DOHH2 (cell line): Measurements from ENCODE around the gene TSC1.

Experiments used
- H3F3A ChIP-seq: fragments of 200-600 bp; sonication (generic), shearing (Covaris generic); 2 replicates; pipeline ENCODE4 v1.6.0; 2016; ENCODE audit warnings: antibody characterized with exemption, mild to moderate bottlenecking; ENCODE audit not compliant: control insufficient read depth, insufficient read depth
- H3K27ac ChIP-seq: fragments of 200-600 bp; sonication (generic); 2 replicates; pipeline ENCODE4 v1.5.1; 2014; ENCODE audit warnings: low read depth, mild to moderate bottlenecking, low read length, moderate library complexity
- H3K27me3 ChIP-seq: fragments of 200-600 bp; sonication (generic); 2 replicates; pipeline ENCODE4 v1.6.1; 2014; ENCODE audit warnings: mild to moderate bottlenecking, low read length, mixed read lengths; ENCODE audit not compliant: control insufficient read depth
- H3K36me3 ChIP-seq: fragments of 200-600 bp; sonication (generic); 2 replicates; pipeline ENCODE4 v1.6.1; 2014; ENCODE audit warnings: mild to moderate bottlenecking, low read length, moderate library complexity, mixed read lengths; ENCODE audit not compliant: control insufficient read depth
- H3K4me1 ChIP-seq: fragments of 200-600 bp; sonication (generic); 2 replicates; pipeline ENCODE4 v1.6.1; 2014; ENCODE audit warnings: mild to moderate bottlenecking, low read length, mixed read lengths; ENCODE audit not compliant: control insufficient read depth
- H3K4me2 ChIP-seq: fragments of 200-600 bp; sonication (generic); 2 replicates; pipeline ENCODE4 v1.6.0; 2014; ENCODE audit warnings: mild to moderate bottlenecking, low read length, moderate library complexity
- H3K4me3 ChIP-seq: fragments of 200-600 bp; sonication (generic); 2 replicates; pipeline ENCODE4 v1.5.1; 2014; ENCODE audit warnings: mild to moderate bottlenecking, low read length, mixed read lengths
- H3K79me2 ChIP-seq: fragments of 200-600 bp; sonication (generic); 2 replicates; pipeline ENCODE4 v1.6.1; 2014; ENCODE audit warnings: mild to moderate bottlenecking, low read length, mixed read lengths; ENCODE audit not compliant: control insufficient read depth
- H3K9me2 ChIP-seq: fragments of 200-600 bp; sonication (generic); replicated peaks from 2 replicates; pipeline ENCODE4 v1.6.1; 2014; ENCODE audit warnings: mild to moderate bottlenecking, low read length, mixed read lengths; ENCODE audit not compliant: control insufficient read depth
- H3K9me3 ChIP-seq: fragments of 200-600 bp; sonication (generic); 2 replicates; pipeline ENCODE4 v1.6.1; 2014; ENCODE audit warnings: antibody characterized with exemption, low read length, mixed read lengths; ENCODE audit not compliant: control insufficient read depth, insufficient read depth
- H4K20me1 ChIP-seq: fragments of 200-600 bp; sonication (generic); 2 replicates; pipeline ENCODE4 v1.6.0; 2014; ENCODE audit warnings: low read depth, mild to moderate bottlenecking, antibody characterized with exemption, low read length, moderate library complexity; ENCODE audit not compliant: control insufficient read depth, insufficient read depth
- CTCF ChIP-seq: fragments of 200-600 bp; sonication (generic); IDR thresholded peaks from one replicate; pipeline ENCODE4 v1.5.1; 2014; ENCODE audit warnings: antibody characterized with exemption, mild to moderate bottlenecking, low read depth, low read length; ENCODE audit not compliant: poor library complexity, severe bottlenecking
- EZH2phosphoT487 ChIP-seq: fragments of 200-600 bp; sonication (generic); IDR thresholded peaks from 2 replicates; pipeline ENCODE4 v1.6.1; 2017; ENCODE audit warnings: borderline replicate concordance, mild to moderate bottlenecking, antibody characterized with exemption, low read length, moderate library complexity, mixed read lengths

TSC1 gene

GRCh38 chr9:132878695-132879456, 65.5 kb downstream of the TSC1 start, which contains the start of gene SPACA9:
TSS of gene SPACA9 (plus strand) at chr9:132878898. CDS start at chr9:132883948, 5,050 bp downstream.
- no peaks in the 10 kb centered on the region for H3K27me3 ChIP-seq
- H3K9me2 ChIP-seq = no peaks in the 10 kb centered on the region
- no peaks in the 10 kb centered on the region for H4K20me1 ChIP-seq
- H3K9me3 ChIP-seq = no peaks in the 10 kb centered on the region
- no peaks in the 10 kb centered on the region for H3K79me2 ChIP-seq
- peaks cover 11% of the 10 kb centered on the region for H3F3A ChIP-seq
- H3K27ac ChIP-seq = no peak within 1 kb of the TSS
- peak within 1 kb of the TSS; percentile 98 for H3K4me2 ChIP-seq
- H3K4me1 ChIP-seq = peaks cover 18% of the 10 kb centered on the region
- TF ChIP-seq EZH2phosphoT487 (no peak), CTCF (no peak)
- H3K4me3 ChIP-seq = peak within 1 kb of the TSS; percentile 99
- H3K36me3 ChIP-seq = 0 out of 2 replicates have a peak, but pooled peaks cover 2% of the 10 kb centered on the region

DNA sequence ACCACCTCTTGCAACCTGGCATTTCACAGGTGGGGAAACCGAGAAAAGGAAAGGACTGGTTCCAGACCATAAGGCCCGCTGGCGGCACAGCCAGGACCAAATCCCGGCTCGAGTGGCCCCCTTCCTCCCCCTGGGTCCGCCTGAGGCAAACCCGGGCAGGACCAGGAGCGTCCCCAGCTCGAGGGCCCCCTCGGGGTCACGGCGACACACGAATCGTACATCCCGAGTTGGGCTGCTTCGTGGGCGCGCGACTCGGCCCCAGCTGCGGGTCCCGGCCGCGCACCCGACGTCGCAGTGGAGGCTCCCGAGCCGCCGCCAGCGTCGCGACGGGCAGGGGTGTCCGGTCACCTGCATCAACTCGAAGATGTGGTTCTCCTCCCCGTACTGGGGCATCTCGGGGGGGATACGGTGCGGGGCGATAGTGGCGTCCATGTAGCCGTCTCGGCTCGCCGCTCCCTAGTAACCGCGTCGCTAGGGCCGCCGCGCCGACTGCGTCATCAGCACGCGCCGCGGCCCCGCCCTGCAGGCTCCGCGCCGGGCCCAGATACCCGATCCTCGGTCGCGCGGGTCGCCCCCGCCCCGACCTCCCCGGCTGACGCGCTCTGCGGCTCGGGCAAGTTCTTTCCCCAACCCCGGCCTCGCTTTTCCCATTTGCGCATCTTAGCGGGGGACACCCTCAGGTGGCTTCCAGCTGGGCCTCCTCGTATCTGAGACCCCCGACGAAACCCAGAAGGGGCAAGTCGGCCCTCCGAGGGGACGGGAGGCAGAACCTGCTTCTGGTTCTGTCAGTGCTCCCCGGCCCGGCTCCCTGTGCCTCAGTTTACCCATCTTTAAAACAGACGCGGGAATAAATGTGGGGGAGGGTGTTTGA, 66.4 kb downstream of the TSC1 start, which contains the start of gene AK8:
AK8 (minus strand) TSS at position 461 of the 871 bp plus-strand sequence; CDS start at position 432, 29 bp downstream.
- H3K27ac ChIP-seq = no peak within 1 kb of the TSS

GRCh38 chr9:132877458-132877823, 67.0 kb downstream of the TSC1 start:
- H3K4me1 ChIP-seq = peaks cover 18% of the 10 kb centered on the region
- no peaks in the 10 kb centered on the region for H3K27me3 ChIP-seq
- peak overlapping the region; percentile 98 for H3K4me2 ChIP-seq
- no peaks in the 10 kb centered on the region for H3K9me2 ChIP-seq
- peaks cover 11% of the 10 kb centered on the region for H3F3A ChIP-seq
- 0 out of 2 replicates have a peak, but pooled peaks cover 2% of the 10 kb centered on the region for H3K36me3 ChIP-seq
- H3K4me3 ChIP-seq = peak overlapping the region; percentile 99
- TF ChIP-seq CTCF (no peak), EZH2phosphoT487 (no peak)
- H3K79me2 ChIP-seq = no peaks in the 10 kb centered on the region
- H3K9me3 ChIP-seq = no peaks in the 10 kb centered on the region
- H4K20me1 ChIP-seq = no peaks in the 10 kb centered on the region
- H3K27ac ChIP-seq = no peak overlapping the region

More for the DNA sequence above, 66.4 kb downstream of the TSC1 start, which contains the start of gene AK8:
- H3K9me2 ChIP-seq = no peaks in the 10 kb centered on the region
- H3K27me3 ChIP-seq = no peaks in the 10 kb centered on the region
- peaks cover 11% of the 10 kb centered on the region for H3F3A ChIP-seq
- H3K79me2 ChIP-seq = no peaks in the 10 kb centered on the region
- no peaks in the 10 kb centered on the region for H3K9me3 ChIP-seq
- TF ChIP-seq CTCF (no peak), EZH2phosphoT487 (no peak)
- H3K36me3 ChIP-seq = 0 out of 2 replicates have a peak, but pooled peaks cover 2% of the 10 kb centered on the region
- peaks cover 18% of the 10 kb centered on the region for H3K4me1 ChIP-seq
- H3K4me2 ChIP-seq = peak within 1 kb of the TSS; percentile 98
- peak within 1 kb of the TSS; percentile 99 for H3K4me3 ChIP-seq
- no peaks in the 10 kb centered on the region for H4K20me1 ChIP-seq
